ENCODE data around the gene COL4A2. TPM values are rescaled to one million over a fixed set of nuclear protein-coding genes. Genes with fewer than 3 reads are reported as not detected.

COL4A2 gene
- total RNA-seq, 1 donor from 2014 or later, result 60.9 TPM

- H3K36me3 Mint-ChIP-seq (ENCODE audit: unreplicated experiment), result no peaks in the 10 kb centered on the region
- no peak for DNase-seq
- no peak overlapping the region for H3K4me3 Mint-ChIP-seq (ENCODE audit: unreplicated experiment)
- TF ChIP-seq, protein P1, sequence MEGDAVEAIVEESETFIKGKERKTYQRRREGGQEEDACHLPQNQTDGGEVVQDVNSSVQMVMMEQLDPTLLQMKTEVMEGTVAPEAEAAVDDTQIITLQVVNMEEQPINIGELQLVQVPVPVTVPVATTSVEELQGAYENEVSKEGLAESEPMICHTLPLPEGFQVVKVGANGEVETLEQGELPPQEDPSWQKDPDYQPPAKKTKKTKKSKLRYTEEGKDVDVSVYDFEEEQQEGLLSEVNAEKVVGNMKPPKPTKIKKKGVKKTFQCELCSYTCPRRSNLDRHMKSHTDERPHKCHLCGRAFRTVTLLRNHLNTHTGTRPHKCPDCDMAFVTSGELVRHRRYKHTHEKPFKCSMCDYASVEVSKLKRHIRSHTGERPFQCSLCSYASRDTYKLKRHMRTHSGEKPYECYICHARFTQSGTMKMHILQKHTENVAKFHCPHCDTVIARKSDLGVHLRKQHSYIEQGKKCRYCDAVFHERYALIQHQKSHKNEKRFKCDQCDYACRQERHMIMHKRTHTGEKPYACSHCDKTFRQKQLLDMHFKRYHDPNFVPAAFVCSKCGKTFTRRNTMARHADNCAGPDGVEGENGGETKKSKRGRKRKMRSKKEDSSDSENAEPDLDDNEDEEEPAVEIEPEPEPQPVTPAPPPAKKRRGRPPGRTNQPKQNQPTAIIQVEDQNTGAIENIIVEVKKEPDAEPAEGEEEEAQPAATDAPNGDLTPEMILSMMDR (IDR thresholded peaks at IDR 0.05; ENCODE audit: partially characterized antibody, unreplicated experiment), result no peak
- no peak overlapping the region for H3K27ac Mint-ChIP-seq (ENCODE audit: unreplicated experiment)
- peaks cover 2% of the 10 kb centered on the region for H3K27me3 Mint-ChIP-seq (ENCODE audit: unreplicated experiment)
- peaks cover 4% of the 10 kb centered on the region for H3K4me1 Mint-ChIP-seq (ENCODE audit: low read depth, unreplicated experiment)
- no peaks in the 10 kb centered on the region for H3K9me3 Mint-ChIP-seq (ENCODE audit: unreplicated experiment)
Observed at GRCh38 chr13:110424569-110425443, 117.7 kb downstream of the COL4A2 start.

DNA sequence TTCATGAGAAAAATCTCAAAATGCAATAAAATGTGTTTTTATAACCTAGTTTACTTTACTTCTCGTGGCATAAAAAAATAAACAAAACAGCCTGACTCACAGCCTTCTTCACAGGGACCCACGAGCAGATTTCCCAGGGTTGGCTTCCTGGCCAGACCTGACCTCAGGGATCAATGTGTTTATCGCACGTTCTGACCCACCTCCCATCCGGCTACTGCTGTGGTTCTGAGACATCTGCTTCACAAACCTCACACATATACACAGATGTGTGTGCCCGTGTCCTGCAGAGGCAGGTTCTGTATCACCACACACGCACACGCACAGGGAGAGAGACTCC, 118.3 kb downstream of the COL4A2 start:
- H3K36me3 Mint-ChIP-seq (ENCODE audit: unreplicated experiment), result no peaks in the 10 kb centered on the region
- H3K27me3 Mint-ChIP-seq (ENCODE audit: unreplicated experiment), result peaks cover 2% of the 10 kb centered on the region
- H3K27ac Mint-ChIP-seq (ENCODE audit: unreplicated experiment), result no peak overlapping the region
- H3K9me3 Mint-ChIP-seq (ENCODE audit: unreplicated experiment), result no peaks in the 10 kb centered on the region
- peaks cover 4% of the 10 kb centered on the region for H3K4me1 Mint-ChIP-seq (ENCODE audit: low read depth, unreplicated experiment)
- H3K4me3 Mint-ChIP-seq (ENCODE audit: unreplicated experiment), result no peak overlapping the region
- no peak for DNase-seq
- TF ChIP-seq, protein P1 (IDR thresholded peaks at IDR 0.05; ENCODE audit: partially characterized antibody, unreplicated experiment), result no peak

- no peak for DNase-seq
- Mint-ChIP-seq H3K36me3 (ENCODE audit: unreplicated experiment) (no peaks in the 10 kb centered on the region), H3K27ac (ENCODE audit: unreplicated experiment) (no peak overlapping the region), H3K9me3 (ENCODE audit: unreplicated experiment) (no peaks in the 10 kb centered on the region), H3K4me3 (ENCODE audit: unreplicated experiment) (no peak overlapping the region), H3K27me3 (ENCODE audit: unreplicated experiment) (no peaks in the 10 kb centered on the region), H3K4me1 (ENCODE audit: low read depth, unreplicated experiment) (peaks cover 6% of the 10 kb centered on the region)
- TF ChIP-seq, protein P1 (IDR thresholded peaks at IDR 0.05; ENCODE audit: partially characterized antibody, unreplicated experiment), result no peak
Observed at GRCh38 chr13:110426735-110427134, 119.7 kb downstream of the COL4A2 start.

GRCh38 chr13:110428313-110428712, 121.2 kb downstream of the COL4A2 start:
- TF ChIP-seq, protein P1 (IDR thresholded peaks at IDR 0.05; ENCODE audit: partially characterized antibody, unreplicated experiment), result no peak
- no peaks in the 10 kb centered on the region for H3K27me3 Mint-ChIP-seq (ENCODE audit: unreplicated experiment)
- H3K36me3 Mint-ChIP-seq (ENCODE audit: unreplicated experiment), result no peaks in the 10 kb centered on the region
- no peak overlapping the region for H3K4me3 Mint-ChIP-seq (ENCODE audit: unreplicated experiment)
- no peak for DNase-seq
- no peak overlapping the region for H3K27ac Mint-ChIP-seq (ENCODE audit: unreplicated experiment)
- peaks cover 8% of the 10 kb centered on the region for H3K4me1 Mint-ChIP-seq (ENCODE audit: low read depth, unreplicated experiment)
- no peaks in the 10 kb centered on the region for H3K9me3 Mint-ChIP-seq (ENCODE audit: unreplicated experiment)
